GM23338 (cell line): ENCODE results near the gene HLA-DOA. TPM values are rescaled to one million over a fixed set of nuclear protein-coding genes. Genes with fewer than 3 reads are reported as not detected.
A peak's percentile ranks its signal among the peaks of the same experiment; 100 is the strongest.

Experiments
- ATAC-seq: fragments of 200-7000 bp; cut with Tn5 transposase; 3 replicates; pipeline ENCODE4 v1.9.1; 2020
- DNase-seq: peaks from one replicate; pipeline ENCODE4 v3.0.0-alpha.2; 2015; ENCODE audit warnings: low spot score
- H2AFZ ChIP-seq: fragments of 200-600 bp; sonication (generic); 2 replicates; pipeline ENCODE4 v1.8.0; 2016; ENCODE audit warnings: antibody characterized with exemption, mild to moderate bottlenecking, moderate library complexity
- H3F3A ChIP-seq: fragments of 200-600 bp; sonication (generic); replicated peaks from 2 replicates; pipeline ENCODE4 v1.8.0; 2017; ENCODE audit warnings: antibody characterized with exemption, mixed run types, low read depth
- H3K27ac ChIP-seq: fragments of 200-600 bp; sonication (generic); 2 replicates; pipeline ENCODE4 v1.6.1; 2016; ENCODE audit warnings: low read depth
- H3K27me3 ChIP-seq: fragments of 200-600 bp; sonication (generic); 2 replicates; pipeline ENCODE4 v1.8.0; 2016; ENCODE audit warnings: mild to moderate bottlenecking, mixed run types, moderate library complexity; ENCODE audit not compliant: insufficient read depth
- H3K36me3 ChIP-seq: fragments of 200-600 bp; sonication (generic); 2 replicates; pipeline ENCODE4 v1.8.0; 2016; ENCODE audit warnings: mild to moderate bottlenecking; ENCODE audit not compliant: insufficient read depth
- H3K4me1 ChIP-seq: fragments of 200-600 bp; sonication (generic); 2 replicates; pipeline ENCODE4 v1.8.0; 2016; ENCODE audit warnings: mild to moderate bottlenecking, moderate library complexity; ENCODE audit not compliant: insufficient read depth
- H3K4me2 ChIP-seq: fragments of 200-600 bp; sonication (generic); 2 replicates; pipeline ENCODE4 v1.7.1; 2017; ENCODE audit warnings: mixed run types
- H3K4me3 ChIP-seq: fragments of 200-600 bp; sonication (generic); 2 replicates; pipeline ENCODE4 v1.6.1; 2016; ENCODE audit warnings: mixed run types
- H3K79me2 ChIP-seq: fragments of 200-600 bp; sonication (generic); replicated peaks from 2 replicates; pipeline ENCODE4 v1.8.0; 2017; ENCODE audit warnings: mild to moderate bottlenecking; ENCODE audit not compliant: insufficient read depth
- H3K9me2 ChIP-seq: fragments of 200-600 bp; sonication (generic); 2 replicates; pipeline ENCODE4 v1.8.0; 2017; ENCODE audit not compliant: insufficient read depth
- H4K20me1 ChIP-seq: fragments of 200-600 bp; sonication (generic); replicated peaks from 2 replicates; pipeline ENCODE4 v1.8.0; 2017; ENCODE audit warnings: mild to moderate bottlenecking; ENCODE audit not compliant: insufficient read depth
- H3K27ac Mint-ChIP-seq: 2 replicates; pipeline ENCODE4 v1.8.0; 2020; ENCODE audit warnings: inconsistent platforms, mild to moderate bottlenecking, moderate library complexity, mixed read lengths
- H3K27me3 Mint-ChIP-seq: 3 replicates; pipeline ENCODE4 v1.8.0; 2022; ENCODE audit warnings: low read depth, mild to moderate bottlenecking, moderate library complexity, mixed read lengths, inconsistent platforms; ENCODE audit not compliant: insufficient read depth, poor library complexity
- H3K36me3 Mint-ChIP-seq: 3 replicates; pipeline ENCODE4 v1.8.0; 2021; ENCODE audit warnings: low read depth, mild to moderate bottlenecking, inconsistent platforms, moderate library complexity, mixed read lengths
- H3K4me1 Mint-ChIP-seq: 3 replicates; pipeline ENCODE4 v1.8.0; 2020; ENCODE audit warnings: mild to moderate bottlenecking, inconsistent platforms, mixed read lengths
- H3K4me3 Mint-ChIP-seq: 3 replicates; pipeline ENCODE4 v1.8.0; 2021; ENCODE audit warnings: moderate library complexity, mild to moderate bottlenecking, inconsistent platforms, mixed read lengths
- H3K9me3 Mint-ChIP-seq: 3 replicates; pipeline ENCODE4 v1.8.0; 2020; ENCODE audit warnings: moderate library complexity, mild to moderate bottlenecking, inconsistent platforms, mixed read lengths
- CTCF ChIP-seq, 2 experiments: fragments of 200-600 bp in 1 of 2; sonication (generic) in 1 of 2; conservative IDR thresholded peaks; 2 replicates each; pipeline versions ENCODE4 v1.5.1 to v1.6.1; 2016 to 2017; ENCODE audit warnings: antibody characterized with exemption in 2 of 2, low read depth in 2 of 2, mild to moderate bottlenecking in 2 of 2, moderate library complexity in 1 of 2
- EZH2phosphoT487 ChIP-seq: fragments of 200-600 bp; sonication (generic); IDR thresholded peaks from one replicate; pipeline ENCODE4 v1.8.1; 2018; ENCODE audit warnings: antibody characterized with exemption; ENCODE audit not compliant: unreplicated experiment
- POLR2AphosphoS5 ChIP-seq: IDR thresholded peaks from 2 replicates; pipeline ENCODE4 v1.6.1; 2016; ENCODE audit warnings: antibody characterized with exemption, low read depth
- REST ChIP-seq: IDR thresholded peaks from one replicate; pipeline ENCODE4 v1.6.1; 2018; ENCODE audit warnings: antibody characterized with exemption; ENCODE audit not compliant: unreplicated experiment
- STAT1 ChIP-seq: IDR thresholded peaks from one replicate; pipeline ENCODE4 v1.6.1; 2016; ENCODE audit warnings: antibody characterized with exemption; ENCODE audit not compliant: unreplicated experiment
- ZNF114 ChIP-seq: fragments of 250-450 bp; sonication (Bioruptor Pico); IDR thresholded peaks from 2 replicates; pipeline ENCODE4 v1.5.0; 2020; ENCODE audit warnings: mild to moderate bottlenecking, moderate library complexity
- ZNF331 ChIP-seq: fragments of 250-450 bp; sonication (Bioruptor Pico); IDR thresholded peaks from 2 replicates; pipeline ENCODE4 v1.5.0; 2020; ENCODE audit warnings: low read depth, mild to moderate bottlenecking, moderate library complexity
- ZNF462 ChIP-seq: fragments of 250-450 bp; sonication (Bioruptor Pico); IDR thresholded peaks from 2 replicates; pipeline ENCODE4 v1.5.0; 2020; ENCODE audit warnings: mild to moderate bottlenecking, moderate library complexity
- polyA plus RNA-seq: library from polyadenylated mRNA; unstranded; fragments of >200 nt; fragmentation: Nextera tagmentation; extraction: Ambion mirVana; gene quantifications from 2 replicates; pipeline ENCODE4 v1.2.1, GENCODE V29; 2016
- total RNA-seq: library from RNA; depleted of rRNA; stranded (reverse); fragments of >200 nt; shearing (Covaris generic); gene quantifications from 2 replicates; pipeline ENCODE4 v1.2.3, GENCODE V29; 2014

The HLA-DOA gene
- total and polyA plus RNA-seq, 2 experiments from 2014 or later, result 4.8 to 30.5 TPM

- H3K27me3 Mint-ChIP-seq, result peaks cover 2% of the 10 kb centered on the region
- no peak overlapping the region for H3K4me3 ChIP-seq
- TF ChIP-seq EZH2phosphoT487 (no peak), ZNF114 (CRISPR knock-in tag) (no peak), POLR2AphosphoS5 (no peak), REST (no peak), STAT1 (no peak), CTCF (conservative IDR thresholded peaks at IDR 0.05; ENCODE audit: low read depth in 2 of 2) (peak; percentile 79 to 94), ZNF462 (CRISPR knock-in tag) (no peak), ZNF331 (no peak)
Observed at GRCh38 chr6:33000055-33000454, 9.3 kb downstream of the HLA-DOA start.

More at GRCh38 chr6:33000055-33000454, 9.3 kb downstream of the HLA-DOA start:
- DNase-seq (peak; percentile 93), ATAC-seq (peak; percentile 98)
- Mint-ChIP-seq H3K36me3 (no peaks in the 10 kb centered on the region), H3K4me3 (no peak overlapping the region; the same call in 2 of the 3 replicates), H3K9me3 (no peaks in the 10 kb centered on the region), H3K4me1 (peaks cover 4% of the 10 kb centered on the region; the same call in 2 of the 3 replicates), H3K27ac (no peak overlapping the region)
- Histone ChIP-seq H2AFZ (no peak overlapping the region), H4K20me1 (no peaks in the 10 kb centered on the region), H3K36me3 (no peaks in the 10 kb centered on the region), H3K27me3 (no peaks in the 10 kb centered on the region), H3F3A (no peaks in the 10 kb centered on the region), H3K4me2 (no peak overlapping the region), H3K79me2 (no peaks in the 10 kb centered on the region), H3K27ac (no peak overlapping the region), H3K9me2 (no peaks in the 10 kb centered on the region), H3K4me1 (no peaks in the 10 kb centered on the region)
